ENCODE data around the gene PLA2G4F. TPM values are rescaled to one million over a fixed set of nuclear protein-coding genes. Genes with fewer than 3 reads are reported as not detected.

PLA2G4F gene
- total RNA-seq, 1 donor from 2014 or later, result 1.5 TPM

GRCh38 chr15:42141795-42142667, 14.4 kb downstream of the PLA2G4F start:
- Mint-ChIP-seq H3K4me3 (no peak overlapping the region), H3K36me3 (no peaks in the 10 kb centered on the region), H3K9me3 (peaks cover 12% of the 10 kb centered on the region), H3K27me3 (ENCODE audit: low read depth) (peaks cover 33% of the 10 kb centered on the region), H3K27ac (no peak overlapping the region), H3K4me1 (peaks cover 6% of the 10 kb centered on the region)
- no peak for TF ChIP-seq CTCF (IDR thresholded peaks at IDR 0.05; ENCODE audit: unreplicated experiment)
- DNase-seq (ENCODE audit: low spot score in 2 of 2, unreplicated experiment in 2 of 2), result no peak

- no peak overlapping the region for H3K4me3 Mint-ChIP-seq
- TF ChIP-seq CTCF (IDR thresholded peaks at IDR 0.05; ENCODE audit: unreplicated experiment), result no peak
- peaks cover 40% of the 10 kb centered on the region for H3K27me3 Mint-ChIP-seq (ENCODE audit: low read depth)
- H3K36me3 Mint-ChIP-seq, result no peaks in the 10 kb centered on the region
- DNase-seq (ENCODE audit: low spot score in 2 of 2, unreplicated experiment in 2 of 2), result peak in 1 of 2 experiments; percentile 3
- no peak overlapping the region for H3K27ac Mint-ChIP-seq
- H3K4me1 Mint-ChIP-seq, result no peaks in the 10 kb centered on the region
- H3K9me3 Mint-ChIP-seq, result peaks cover 12% of the 10 kb centered on the region
These were observed 15.2 kb downstream of the PLA2G4F start for GRCh38 chr15:42141246-42141645.

- H3K36me3 Mint-ChIP-seq, result no peaks in the 10 kb centered on the region
- H3K4me1 Mint-ChIP-seq, result no peaks in the 10 kb centered on the region
- TF ChIP-seq CTCF (IDR thresholded peaks at IDR 0.05; ENCODE audit: unreplicated experiment), result no peak
- peak in 1 of 2 experiments; percentile 28 for DNase-seq (ENCODE audit: low spot score in 2 of 2, unreplicated experiment in 2 of 2)
- no peak overlapping the region for H3K4me3 Mint-ChIP-seq
- H3K27me3 Mint-ChIP-seq (ENCODE audit: low read depth), result peaks cover 43% of the 10 kb centered on the region
- H3K27ac Mint-ChIP-seq, result no peak overlapping the region
- H3K9me3 Mint-ChIP-seq, result peaks cover 12% of the 10 kb centered on the region
These were observed 15.9 kb downstream of the PLA2G4F start for GRCh38 chr15:42140383-42141070.

- Mint-ChIP-seq H3K27ac (no peak overlapping the region), H3K4me3 (no peak overlapping the region), H3K27me3 (ENCODE audit: low read depth) (peaks cover 41% of the 10 kb centered on the region), H3K4me1 (no peaks in the 10 kb centered on the region), H3K9me3 (peaks cover 12% of the 10 kb centered on the region), H3K36me3 (no peaks in the 10 kb centered on the region)
- no peak for DNase-seq (ENCODE audit: low spot score in 2 of 2, unreplicated experiment in 2 of 2)
- TF ChIP-seq CTCF (IDR thresholded peaks at IDR 0.05; ENCODE audit: unreplicated experiment), result no peak
These were observed 16.8 kb downstream of the PLA2G4F start for GRCh38 chr15:42139596-42139995.

- no peak for DNase-seq (ENCODE audit: low spot score in 2 of 2, unreplicated experiment in 2 of 2)
- no peak for TF ChIP-seq CTCF (IDR thresholded peaks at IDR 0.05; ENCODE audit: unreplicated experiment)
- no peak overlapping the region for H3K4me3 Mint-ChIP-seq
- H3K9me3 Mint-ChIP-seq, result peaks cover 12% of the 10 kb centered on the region
- H3K36me3 Mint-ChIP-seq, result no peaks in the 10 kb centered on the region
- peaks cover 44% of the 10 kb centered on the region for H3K27me3 Mint-ChIP-seq (ENCODE audit: low read depth)
- no peaks in the 10 kb centered on the region for H3K4me1 Mint-ChIP-seq
- H3K27ac Mint-ChIP-seq, result no peak overlapping the region
These were observed 17.5 kb downstream of the PLA2G4F start for GRCh38 chr15:42138968-42139386.
